Measurements from ENCODE around the gene CBX1.

CBX1 gene

GRCh38 chr17:48027322-48027981 lies 73.8 kb downstream of the CBX1 start:
- no peak for DNase-seq (ENCODE audit: low read depth in 2 of 2)

- peak in 1 of 2 donors; percentile 65 for DNase-seq (ENCODE audit: low read depth in 2 of 2)
Measured at GRCh38 chr17:48026502-48027321, 74.6 kb downstream of the CBX1 start.

GRCh38 chr17:48025904-48026501 lies 75.3 kb downstream of the CBX1 start:
- DNase-seq (ENCODE audit: low read depth in 2 of 2) = no peak

GRCh38 chr17:48025040-48025903 lies 76.0 kb downstream of the CBX1 start:
- peak; percentile 95 to 97 for DNase-seq (ENCODE audit: low read depth in 2 of 2)

GRCh38 chr17:48024149-48025039 lies 76.9 kb downstream of the CBX1 start:
- DNase-seq (ENCODE audit: low read depth in 2 of 2) = no peak

- no peak for DNase-seq (ENCODE audit: low read depth in 2 of 2)
Measured at GRCh38 chr17:48023400-48024148, 77.7 kb downstream of the CBX1 start.

- no peak for DNase-seq (ENCODE audit: low read depth in 2 of 2)
Measured at GRCh38 chr17:48022901-48023300, 78.4 kb downstream of the CBX1 start.

- no peak for DNase-seq (ENCODE audit: low read depth in 2 of 2)
Measured at GRCh38 chr17:48021934-48022333, 79.3 kb downstream of the CBX1 start.

Data from stimulated activated CD4-positive, alpha-beta T cell treated with anti-CD3 and anti-CD28 coated beads, Interleukin-15, amount 100 ng/mL, for 48 hours (primary cell).